ENCODE results near the gene CASP7.

- TF ChIP-seq CTCF (IDR thresholded peaks at IDR 0.05) (no peak), EZH2 (IDR thresholded peaks at IDR 0.05; ENCODE audit: borderline replicate concordance, insufficient read depth, low read depth, low read length, poor library complexity, severe bottlenecking) (no peak)
Observed at GRCh38 chr10:113740850-113741249, 61.1 kb downstream of the CASP7 start.

Data from B cell (primary cell).